H1 (cell line): Measurements from ENCODE around the gene PTPRF.

Source experiments
- ATF3 ChIP-seq: IDR thresholded peaks from 2 replicates; pipeline ENCODE4 v1.6.1; 2011; ENCODE audit warnings: low read depth, mild to moderate bottlenecking, low read length; ENCODE audit not compliant: insufficient read depth
- BRCA1 ChIP-seq: IDR thresholded peaks from 2 replicates; pipeline ENCODE4 v1.6.1; 2012; ENCODE audit warnings: low read depth, low read length, improper control_type of control experiment
- CHD2 ChIP-seq: IDR thresholded peaks from 2 replicates; pipeline ENCODE4 v1.6.1; 2012; ENCODE audit warnings: low read length, improper control_type of control experiment
- CREB1 ChIP-seq: IDR thresholded peaks from 2 replicates; pipeline ENCODE4 v1.6.1; 2012; ENCODE audit warnings: inconsistent platforms
- CTCF ChIP-seq, 3 experiments: IDR thresholded peaks; 1 replicate in 2 of 3; 2 replicates in 1 of 3; pipeline versions ENCODE4 v1.5.1 to v1.6.1; 2011; ENCODE audit warnings: low read length in 3 of 3, mild to moderate bottlenecking in 3 of 3, inconsistent platforms in 2 of 3, low read depth in 1 of 3, moderate library complexity in 1 of 3; ENCODE audit not compliant: insufficient read depth in 1 of 3; ENCODE audit errors: control extremely low read depth in 1 of 3
- EZH2 ChIP-seq: fragments of 200-600 bp; sonication (generic); IDR thresholded peaks from 2 replicates; pipeline ENCODE4 v1.7.1; 2012; ENCODE audit warnings: low read depth, mild to moderate bottlenecking, moderate library complexity, low read length, inconsistent platforms; ENCODE audit not compliant: severe bottlenecking
- GTF2F1 ChIP-seq: IDR thresholded peaks from 2 replicates; pipeline ENCODE4 v1.6.1; 2012; ENCODE audit warnings: low read depth, low read length, improper control_type of control experiment, borderline replicate concordance
- PHF8 ChIP-seq: fragments of 200-600 bp; sonication (generic); conservative IDR thresholded peaks from 2 replicates; pipeline ENCODE4 v1.7.1; 2012; ENCODE audit warnings: low read depth, mild to moderate bottlenecking, inconsistent platforms, low read length, moderate library complexity
- POLR2A ChIP-seq, 2 experiments: IDR thresholded peaks; 1 replicate in 1 of 2; 2 replicates in 1 of 2; pipeline ENCODE4 v1.6.1; 2011; ENCODE audit warnings: low read depth in 2 of 2, low read length in 2 of 2, mild to moderate bottlenecking in 2 of 2; ENCODE audit errors: control extremely low read depth in 1 of 2
- RAD21 ChIP-seq, 2 experiments: IDR thresholded peaks in 1 of 2; conservative IDR thresholded peaks in 1 of 2; 2 replicates each; pipeline ENCODE4 v1.6.1; 2011; ENCODE audit warnings: low read depth in 2 of 2, low read length in 2 of 2, improper control_type of control experiment in 1 of 2, inconsistent platforms in 1 of 2, mild to moderate bottlenecking in 1 of 2, moderate library complexity in 1 of 2
- SP1 ChIP-seq: IDR thresholded peaks from 2 replicates; pipeline ENCODE4 v1.6.1; 2011; ENCODE audit warnings: low read depth, low read length
- TAF1 ChIP-seq: IDR thresholded peaks from 2 replicates; pipeline ENCODE4 v1.6.1; 2011; ENCODE audit warnings: mild to moderate bottlenecking, low read depth, low read length
- YY1 ChIP-seq: IDR thresholded peaks from 2 replicates; pipeline ENCODE4 v1.6.1; 2011; ENCODE audit warnings: low read depth, mild to moderate bottlenecking, low read length

GRCh38 chr1:43541141-43541540 is 10.5 kb downstream of the PTPRF start:
- no peak for TF ChIP-seq BRCA1
- no peak for TF ChIP-seq RAD21 (IDR thresholded peaks at IDR 0.05 in 1 of 2, conservative IDR thresholded peaks at IDR 0.05 in 1 of 2; ENCODE audit: low read depth in 2 of 2, low read length in 2 of 2)
- no peak for TF ChIP-seq CTCF (IDR thresholded peaks at IDR 0.05; ENCODE audit: control extremely low read depth in 1 of 3, insufficient read depth in 1 of 3, low read depth in 1 of 3, low read length in 3 of 3)
- TF ChIP-seq ATF3: no peak
- TF ChIP-seq EZH2: no peak
- TF ChIP-seq YY1: no peak
- no peak for TF ChIP-seq SP1
- TF ChIP-seq POLR2A (IDR thresholded peaks at IDR 0.05; ENCODE audit: control extremely low read depth in 1 of 2, low read depth in 2 of 2, low read length in 2 of 2): no peak
- TF ChIP-seq CHD2: no peak
- TF ChIP-seq GTF2F1: no peak
- no peak for TF ChIP-seq PHF8
- no peak for TF ChIP-seq CREB1
- TF ChIP-seq TAF1: no peak
